Measurements from ENCODE around the gene DCHS1. TPM values are rescaled to one million over a fixed set of nuclear protein-coding genes. Genes with fewer than 3 reads are reported as not detected.

Gene DCHS1
- total and polyA plus RNA-seq, 10 of the 15 experiments (the other 5 are each of a cell fraction or from before 2014, with no cell fraction given): 0.02 to 0.64 (median 0.18) TPM; not detected in 1

DNA sequence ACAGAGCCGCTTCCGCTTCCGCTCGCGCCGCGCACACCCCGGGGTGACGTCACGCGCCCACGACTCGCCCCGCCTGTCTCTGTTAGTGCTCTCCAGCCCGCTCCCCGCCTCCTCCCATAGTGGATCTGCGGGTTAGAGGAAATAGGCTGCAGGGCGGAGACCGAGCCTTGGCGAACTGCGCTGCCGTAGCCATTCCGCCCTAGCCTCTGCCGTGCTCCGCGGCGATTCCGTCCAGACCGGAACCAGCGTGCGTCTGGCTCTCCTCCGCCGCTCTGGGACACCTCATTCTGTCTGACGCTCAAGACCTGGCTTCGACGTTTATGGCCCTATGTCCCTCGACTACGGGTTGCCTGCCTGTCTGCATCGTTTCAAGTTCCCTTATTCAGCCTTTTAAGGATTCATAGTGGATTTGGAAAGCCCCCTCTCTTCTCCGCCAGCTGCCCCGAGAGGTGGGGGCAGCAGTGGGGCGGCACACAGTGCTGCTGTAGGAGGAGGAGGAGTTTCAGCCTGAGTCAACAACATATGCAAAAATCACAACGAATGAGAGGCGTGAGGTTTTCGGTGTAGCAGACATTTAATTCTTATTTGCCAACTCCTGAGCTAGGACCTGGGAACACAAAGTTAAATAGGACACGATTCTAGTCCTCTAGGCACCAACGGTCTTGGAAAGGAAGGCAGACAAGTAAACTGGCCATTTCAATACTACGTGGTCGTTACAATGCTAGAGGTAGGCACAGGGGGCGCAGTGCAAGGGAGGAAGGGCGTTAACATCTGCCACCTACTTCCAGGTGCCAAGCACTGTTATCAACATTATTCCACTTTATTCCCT is 43.2 kb downstream of the DCHS1 start, which contains the start of gene TAF10 (continued):
- TF ChIP-seq SMARCA5 (IDR thresholded peaks at IDR 0.05) (peak; percentile 76; the same call in 1 of the 2 replicates), E4F1 (IDR thresholded peaks at IDR 0.05; ENCODE audit: borderline replicate concordance, partially characterized antibody) (peak; percentile 53), EGR1 (IDR thresholded peaks at IDR 0.05; ENCODE audit: borderline replicate concordance in 1 of 2, low read depth in 2 of 2, low read length in 2 of 2) (peak in 1 of 2 experiments; percentile 58; a peak in 2 of 3 replicates), ATF3 (IDR thresholded peaks at IDR 0.05; ENCODE audit: borderline replicate concordance, extremely low read depth, low read depth, low read length) (no peak), KLF5 (IDR thresholded peaks at IDR 0.05; ENCODE audit: partially characterized antibody) (peak; percentile 76), ESRRA (IDR thresholded peaks at IDR 0.05; ENCODE audit: low read length) (no peak), CHD1 (IDR thresholded peaks at IDR 0.05; ENCODE audit: low read depth, low read length) (no peak; the same call in 1 of the 2 replicates), E2F4 (IDR thresholded peaks at IDR 0.05; ENCODE audit: low read depth, low read length) (no peak), FOS (IDR thresholded peaks at IDR 0.05; ENCODE audit: borderline replicate concordance, extremely low read depth, insufficient read length) (no peak), NBN (IDR thresholded peaks at IDR 0.05) (peak; percentile 100), SMAD5 (IDR thresholded peaks at IDR 0.05; ENCODE audit: low read depth) (peak; percentile 93; the same call in 1 of the 2 replicates), RUNX3 (IDR thresholded peaks at IDR 0.05; ENCODE audit: low read length) (peak; percentile 54), TCF12 (IDR thresholded peaks at IDR 0.05; ENCODE audit: low read depth, low read length) (peak; percentile 75; the same call in 1 of the 2 replicates), NR2F1 (conservative IDR thresholded peaks at IDR 0.05) (no peak), STAT3 (IDR thresholded peaks at IDR 0.05; ENCODE audit: low read depth, low read length) (no peak), HDAC2 (IDR thresholded peaks at IDR 0.05) (no peak), CBX5 (IDR thresholded peaks at IDR 0.05; ENCODE audit: low read depth) (peak; percentile 39; the same call in 1 of the 2 replicates), CREM (IDR thresholded peaks at IDR 0.05; ENCODE audit: low read depth) (peak; percentile 89), BHLHE40 (IDR thresholded peaks at IDR 0.05; ENCODE audit: borderline replicate concordance in 1 of 2, low read depth in 2 of 2, low read length in 1 of 2) (peak; percentile 54 to 87; a peak in 3 of 4 replicates), NFYB (IDR thresholded peaks at IDR 0.05; ENCODE audit: insufficient read depth, low read depth, low read length) (no peak), ZNF24 (IDR thresholded peaks at IDR 0.05) (no peak), GABPA (IDR thresholded peaks at IDR 0.05; ENCODE audit: low read depth) (peak; percentile 60; the same call in 1 of the 2 replicates), SREBF1 (IDR thresholded peaks at IDR 0.05; ENCODE audit: low read length) (no peak), LARP7 (IDR thresholded peaks at IDR 0.05) (peak; percentile 83), CBX3 (IDR thresholded peaks at IDR 0.05; ENCODE audit: borderline replicate concordance, low read depth) (no peak), SUZ12 (IDR thresholded peaks at IDR 0.05; ENCODE audit: unreplicated experiment) (no peak), SMC3 (IDR thresholded peaks at IDR 0.05; ENCODE audit: borderline replicate concordance, low read length) (no peak), ZSCAN29 (IDR thresholded peaks at IDR 0.05) (no peak)

Measured in GM12878 (cell line).